GM06990 (cell line): ENCODE measurements around the gene MAGI2.

Experiments
- DNase-seq: peaks from one replicate; pipeline ENCODE4 v3.0.0-alpha.2; 2011; ENCODE audit not compliant: insufficient read length; ENCODE audit errors: extremely low read depth
- H3K27me3 ChIP-seq: replicated peaks from 2 replicates; pipeline ENCODE4 v1.6.0; 2011; ENCODE audit warnings: low read length; ENCODE audit not compliant: control insufficient read depth, insufficient read depth
- H3K36me3 ChIP-seq: 2 replicates; pipeline ENCODE4 v1.5.1; 2011; ENCODE audit warnings: low read length; ENCODE audit not compliant: control insufficient read depth, insufficient read depth
- H3K4me3 ChIP-seq: replicated peaks from 2 replicates; pipeline ENCODE4 v1.5.1; 2011; ENCODE audit warnings: low read depth, mild to moderate bottlenecking, control low read depth, low read length
- TF ChIP-seq, protein P1 (sequence below): IDR thresholded peaks from 2 replicates; pipeline ENCODE4 v1.5.1; 2011; ENCODE audit warnings: low read length, control low read depth, mild to moderate bottlenecking, inconsistent platforms; ENCODE audit not compliant: insufficient read depth, poor library complexity, severe bottlenecking

MAGI2 gene

GRCh38 chr7:79425665-79426064, 27.8 kb downstream of the MAGI2 start:
- Histone ChIP-seq H3K27me3 (no peaks in the 10 kb centered on the region), H3K4me3 (no peak overlapping the region), H3K36me3 (no peaks in the 10 kb centered on the region)
- no peak for DNase-seq
- TF ChIP-seq, protein P1, sequence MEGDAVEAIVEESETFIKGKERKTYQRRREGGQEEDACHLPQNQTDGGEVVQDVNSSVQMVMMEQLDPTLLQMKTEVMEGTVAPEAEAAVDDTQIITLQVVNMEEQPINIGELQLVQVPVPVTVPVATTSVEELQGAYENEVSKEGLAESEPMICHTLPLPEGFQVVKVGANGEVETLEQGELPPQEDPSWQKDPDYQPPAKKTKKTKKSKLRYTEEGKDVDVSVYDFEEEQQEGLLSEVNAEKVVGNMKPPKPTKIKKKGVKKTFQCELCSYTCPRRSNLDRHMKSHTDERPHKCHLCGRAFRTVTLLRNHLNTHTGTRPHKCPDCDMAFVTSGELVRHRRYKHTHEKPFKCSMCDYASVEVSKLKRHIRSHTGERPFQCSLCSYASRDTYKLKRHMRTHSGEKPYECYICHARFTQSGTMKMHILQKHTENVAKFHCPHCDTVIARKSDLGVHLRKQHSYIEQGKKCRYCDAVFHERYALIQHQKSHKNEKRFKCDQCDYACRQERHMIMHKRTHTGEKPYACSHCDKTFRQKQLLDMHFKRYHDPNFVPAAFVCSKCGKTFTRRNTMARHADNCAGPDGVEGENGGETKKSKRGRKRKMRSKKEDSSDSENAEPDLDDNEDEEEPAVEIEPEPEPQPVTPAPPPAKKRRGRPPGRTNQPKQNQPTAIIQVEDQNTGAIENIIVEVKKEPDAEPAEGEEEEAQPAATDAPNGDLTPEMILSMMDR = no peak

GRCh38 chr7:79421751-79422150, 31.7 kb downstream of the MAGI2 start:
- DNase-seq = no peak
- TF ChIP-seq, protein P1 = no peak
- H3K4me3 ChIP-seq = no peak overlapping the region
- H3K36me3 ChIP-seq = no peaks in the 10 kb centered on the region
- H3K27me3 ChIP-seq = no peaks in the 10 kb centered on the region

- Histone ChIP-seq H3K36me3 (no peaks in the 10 kb centered on the region), H3K27me3 (no peaks in the 10 kb centered on the region), H3K4me3 (no peak overlapping the region)
- DNase-seq = no peak
- TF ChIP-seq, protein P1 = no peak
These were observed 33.0 kb downstream of the MAGI2 start for GRCh38 chr7:79420464-79420863.

GRCh38 chr7:79414910-79415309, 38.6 kb downstream of the MAGI2 start:
- Histone ChIP-seq H3K36me3 (no peaks in the 10 kb centered on the region), H3K27me3 (no peaks in the 10 kb centered on the region), H3K4me3 (no peak overlapping the region)
- no peak for DNase-seq
- TF ChIP-seq, protein P1 = no peak

DNA sequence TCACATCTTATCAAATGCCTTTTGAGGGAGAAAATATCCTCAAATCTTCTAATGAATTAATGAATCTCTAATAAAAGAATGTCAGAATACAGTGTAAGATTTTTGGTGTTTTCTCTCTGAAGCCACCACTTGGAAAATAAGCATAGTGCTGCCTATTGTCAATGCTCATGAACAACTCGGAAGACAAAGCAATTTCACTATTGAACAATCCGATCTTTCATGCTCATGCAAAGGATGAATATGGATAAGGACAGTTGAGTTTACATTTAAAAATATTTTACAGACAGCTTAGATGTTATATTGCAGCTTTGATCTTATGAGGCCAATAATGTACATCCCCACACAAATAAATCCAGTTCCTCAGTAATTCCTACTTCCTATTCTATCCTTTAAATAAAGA, 40.6 kb downstream of the MAGI2 start:
- H3K27me3 ChIP-seq = no peaks in the 10 kb centered on the region

More for the DNA sequence above, 40.6 kb downstream of the MAGI2 start:
- H3K36me3 ChIP-seq = no peaks in the 10 kb centered on the region
- H3K4me3 ChIP-seq = no peak overlapping the region
- TF ChIP-seq, protein P1 = no peak
- DNase-seq = no peak
